DMS79 treated with DMSO at 0.1 percent for 48 hours (cell line): Measurements from ENCODE around the gene CD36.
A peak's percentile ranks its signal among the peaks of the same experiment; 100 is the strongest.

ENCODE experiments used
- DNase-seq: peaks from one replicate; lab custom pipeline; 2025; lab: John Stamatoyannopoulos, UW

Gene CD36

GRCh38 chr7:80637911-80638765, at the start of gene CD36:
Gene CD36, plus strand, starts transcription at chr7:80638642. Its CDS starts 8,099 bp downstream, at chr7:80646741.
- no peak for DNase-seq

DNA sequence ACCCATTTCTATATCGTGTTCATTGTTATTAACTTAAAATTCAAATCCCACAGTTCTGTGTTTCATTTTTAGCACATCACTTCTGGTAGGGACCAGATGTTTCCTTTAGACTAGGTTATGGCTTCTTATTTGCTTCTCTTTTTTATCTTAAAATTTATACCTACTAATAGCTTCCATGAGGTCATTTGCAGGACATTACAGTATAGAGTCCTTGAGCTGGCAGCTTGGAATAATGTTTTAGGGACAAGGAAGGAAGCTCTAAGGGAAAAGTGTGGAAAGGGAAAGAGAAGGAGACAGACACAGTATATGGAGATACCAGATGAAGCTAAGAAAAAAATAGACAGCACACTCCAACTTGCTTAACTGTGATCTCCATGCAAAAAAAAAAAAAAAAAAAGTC, 48.8 kb upstream of the CD36 start:
- DNase-seq: no peak

- no peak for DNase-seq
Observed at GRCh38 chr7:80591654-80592053, 46.8 kb upstream of the CD36 start.

DNA sequence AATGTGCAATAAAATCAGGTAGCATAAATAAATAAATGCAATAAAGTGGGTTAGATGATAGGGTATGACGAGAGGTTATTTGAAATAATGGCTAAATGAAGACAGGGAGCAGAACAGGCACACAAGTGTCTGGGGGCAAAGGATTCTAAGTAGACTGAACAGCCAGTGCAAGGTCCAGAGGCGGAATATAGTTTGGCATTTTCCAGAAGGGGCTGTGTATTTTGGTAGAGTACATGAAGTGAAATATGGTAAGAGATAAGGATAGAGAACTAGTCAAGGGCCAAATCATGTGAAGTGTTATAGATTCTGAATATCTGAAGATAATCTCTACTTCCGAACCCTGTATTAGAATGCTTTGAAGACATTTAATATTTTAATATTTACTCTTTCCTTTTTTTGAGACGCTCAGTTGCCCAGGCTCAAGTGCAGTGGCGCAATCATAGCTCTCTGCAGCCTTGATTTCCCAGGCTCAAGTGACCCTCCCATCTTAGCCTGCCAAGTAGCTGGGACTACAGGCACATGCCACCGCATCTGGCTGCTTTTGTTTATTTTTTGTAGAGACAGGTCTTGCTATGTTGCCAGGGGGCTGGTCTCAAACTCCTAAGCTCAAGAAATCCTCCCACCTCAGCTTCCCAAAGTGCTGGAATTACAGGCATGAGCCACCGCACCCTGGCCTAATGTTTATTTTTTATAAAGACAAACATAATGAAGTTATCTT, 44.4 kb upstream of the CD36 start:
- DNase-seq: no peak

- DNase-seq: no peak
Observed at GRCh38 chr7:80596933-80597517, 41.4 kb upstream of the CD36 start.

DNA sequence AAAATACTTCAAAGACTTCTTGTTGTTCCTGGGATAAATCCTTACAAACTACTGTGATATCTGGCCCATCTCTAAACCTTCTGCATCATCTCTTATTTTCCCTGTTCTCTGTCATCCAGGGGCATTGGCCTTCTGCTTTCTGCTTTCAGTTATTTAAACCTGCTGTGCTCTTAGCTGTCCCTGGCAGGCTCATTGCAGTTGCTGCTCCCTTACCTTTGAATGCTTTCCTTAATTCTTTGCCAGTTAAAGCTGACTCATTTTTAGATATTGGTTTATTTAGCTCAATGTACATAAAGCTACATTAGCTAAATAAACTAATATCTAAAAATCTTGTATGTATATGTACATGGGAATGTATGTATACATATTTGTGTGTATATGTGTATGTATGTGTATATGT, 40.6 kb upstream of the CD36 start:
- no peak for DNase-seq

DNA sequence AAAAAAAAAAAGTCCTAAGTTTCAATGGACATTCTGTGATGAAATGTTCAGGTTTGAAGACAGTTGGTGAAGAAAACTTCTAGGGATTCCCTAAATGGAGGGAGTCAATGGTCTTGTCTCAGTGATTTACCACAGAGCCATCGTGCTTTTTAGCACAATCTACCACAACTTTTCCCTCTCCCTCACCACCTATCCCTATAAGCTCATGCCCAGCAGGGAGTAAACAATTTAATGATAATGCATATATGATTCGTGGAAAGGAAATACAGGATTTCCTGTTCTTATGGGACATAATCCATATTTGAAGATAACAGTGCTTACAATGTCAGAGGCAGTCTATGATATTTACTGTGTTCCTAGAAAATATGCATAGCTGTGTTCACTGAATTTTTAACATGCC, 38.4 kb upstream of the CD36 start:
- DNase-seq: no peak

- DNase-seq: no peak
Observed at GRCh38 chr7:80601999-80602398, 36.4 kb upstream of the CD36 start.

DNA sequence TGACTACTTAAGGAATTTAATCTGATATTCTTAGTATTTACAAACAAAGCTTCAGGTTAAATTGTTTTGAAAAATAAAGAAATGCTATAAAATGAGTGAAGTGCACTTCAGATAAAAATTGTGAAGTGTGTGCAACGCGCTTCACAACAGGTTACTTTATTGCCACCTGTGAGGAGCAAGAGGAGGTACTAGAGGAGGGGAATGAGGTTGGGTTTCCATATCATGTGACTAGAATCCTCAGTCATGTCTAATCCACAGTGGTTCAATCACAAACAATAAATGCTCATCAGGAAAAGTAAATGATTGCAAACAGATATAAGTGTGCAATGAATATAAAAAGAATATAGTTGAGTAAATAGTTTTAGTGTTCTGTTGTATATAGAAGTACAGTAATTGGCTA, 34.5 kb upstream of the CD36 start:
- DNase-seq: peak; percentile 31

GRCh38 chr7:80604436-80604835, 34.0 kb upstream of the CD36 start:
- no peak for DNase-seq

DNA sequence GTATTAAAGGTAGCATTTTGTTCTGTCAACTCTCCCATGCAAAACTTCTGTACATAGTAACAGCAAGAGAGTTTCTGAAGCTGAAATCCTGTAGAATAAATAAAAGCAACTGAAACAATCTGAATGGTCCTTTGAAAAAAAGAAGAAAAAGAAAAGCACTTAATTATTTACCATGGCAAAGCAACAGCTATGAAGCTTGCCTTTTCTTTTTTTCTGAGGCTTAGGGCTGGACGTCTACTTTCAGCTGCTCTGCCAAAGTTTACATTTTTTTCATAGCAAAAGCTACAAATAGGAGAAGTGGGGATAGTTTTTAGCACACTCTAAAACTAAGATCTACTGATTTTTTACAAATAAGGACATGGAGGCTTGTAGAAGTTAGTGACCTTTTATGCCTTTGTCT, 31.3 kb upstream of the CD36 start:
- no peak for DNase-seq

DNA sequence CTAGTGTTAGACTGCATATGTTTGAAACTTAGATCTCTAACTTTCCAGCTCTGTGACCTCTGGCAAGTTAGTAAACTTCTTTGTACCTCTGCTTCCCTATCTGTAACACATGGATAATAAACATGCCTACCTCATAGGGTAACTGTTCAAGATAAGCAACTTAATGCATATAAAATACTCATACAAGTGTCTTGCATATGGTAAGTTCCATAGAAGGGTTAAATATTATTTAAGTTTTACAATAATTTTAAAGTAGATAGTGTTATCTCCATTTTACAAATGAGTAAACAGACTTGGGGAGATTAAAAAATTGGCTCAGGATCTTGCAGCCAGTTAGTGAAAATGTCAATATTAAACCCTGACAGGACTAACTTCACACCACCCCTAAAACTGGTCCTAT, 30.1 kb upstream of the CD36 start:
- no peak for DNase-seq

DNA sequence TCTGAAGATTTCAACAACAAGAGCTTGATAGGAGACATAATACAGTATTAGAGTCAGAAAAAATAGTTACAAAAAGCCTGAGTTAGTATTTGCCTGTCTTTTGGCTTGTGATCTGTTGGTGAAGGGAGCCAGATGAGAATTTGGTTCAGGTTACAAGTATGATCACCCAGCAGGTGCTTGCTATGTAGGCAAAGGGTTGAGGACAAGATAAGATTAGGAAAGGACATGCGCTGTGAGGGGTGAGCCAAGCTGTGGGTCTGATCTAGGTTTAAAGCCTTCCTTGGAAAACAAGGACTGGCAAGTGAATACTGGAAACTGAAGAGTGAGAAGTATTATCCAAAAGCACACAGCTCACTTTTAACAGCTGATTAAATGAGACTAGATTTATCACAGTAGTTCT, 28.7 kb upstream of the CD36 start:
- no peak for DNase-seq

- DNase-seq: no peak
Observed at GRCh38 chr7:80611353-80611752, 27.1 kb upstream of the CD36 start.

GRCh38 chr7:80611779-80612178, 26.7 kb upstream of the CD36 start:
- peak; percentile 54 for DNase-seq

- DNase-seq: no peak
Observed at GRCh38 chr7:80612880-80613279, 25.6 kb upstream of the CD36 start.

DNA sequence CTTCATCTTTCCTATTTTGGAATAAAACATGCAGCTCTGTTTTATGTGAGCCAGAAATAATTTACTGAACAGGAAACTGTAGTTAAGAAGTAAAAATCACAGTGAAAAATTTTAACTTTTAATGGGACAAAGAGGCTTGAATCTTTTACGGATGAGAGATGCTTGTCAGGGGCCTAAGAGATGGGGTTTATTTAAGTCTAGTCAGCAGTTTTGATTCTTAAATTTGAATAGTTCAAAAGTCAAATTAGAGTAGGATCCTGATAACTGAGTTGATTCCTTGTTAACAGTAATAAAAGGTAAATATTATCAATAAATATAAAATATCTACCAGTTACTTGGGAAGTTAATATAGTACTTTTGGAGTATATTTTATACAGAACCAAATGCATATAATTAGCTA, 24.9 kb upstream of the CD36 start:
- no peak for DNase-seq

DNA sequence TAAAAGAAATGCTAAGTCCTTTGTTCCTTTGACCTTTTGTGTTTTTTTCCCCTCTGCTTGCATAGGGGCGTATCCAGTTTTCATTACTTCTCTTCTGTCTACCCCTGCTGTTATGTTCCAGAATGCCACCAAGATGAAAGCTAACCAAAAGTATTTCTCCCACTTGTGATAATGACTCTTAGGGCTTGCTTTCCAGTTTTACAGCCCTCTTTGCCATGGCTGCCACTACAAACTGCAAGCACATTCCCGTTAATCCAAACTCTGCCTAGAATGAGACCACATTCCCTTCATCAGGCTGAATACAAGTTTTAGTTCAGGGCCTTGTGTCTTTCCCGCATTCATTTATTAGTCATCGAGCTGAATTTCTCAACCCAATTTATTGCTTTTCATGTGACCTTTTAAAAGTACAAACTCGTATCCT, 23.6 kb upstream of the CD36 start:
- peak; percentile 15 for DNase-seq

- DNase-seq: no peak
Observed at GRCh38 chr7:80618096-80618495, 20.3 kb upstream of the CD36 start.

DNA sequence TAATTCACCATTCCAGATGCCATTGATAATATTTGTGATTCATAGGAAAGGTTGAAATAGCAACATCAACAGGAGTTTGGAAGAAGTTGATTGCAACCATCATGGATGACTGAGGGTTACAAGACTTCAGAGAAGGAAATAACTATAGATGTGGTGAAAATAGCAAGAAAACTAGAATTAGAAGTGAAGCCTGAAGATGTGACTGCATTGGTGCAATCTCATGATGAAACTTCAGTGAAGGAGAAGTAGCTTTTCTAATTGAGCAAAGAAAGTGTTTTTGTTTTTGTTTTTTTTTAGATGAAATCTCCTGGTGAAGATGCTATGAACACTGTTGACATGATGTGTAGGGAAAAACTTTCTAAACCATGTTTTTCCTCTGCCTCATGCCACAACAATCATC, 18.7 kb upstream of the CD36 start:
- DNase-seq: no peak

- no peak for DNase-seq
Observed at GRCh38 chr7:80622541-80622940, 15.9 kb upstream of the CD36 start.

GRCh38 chr7:80623503-80624252, 14.8 kb upstream of the CD36 start:
- DNase-seq: no peak
